ENCODE data around the gene C6orf89. TPM values are rescaled to one million over a fixed set of nuclear protein-coding genes. Genes with fewer than 3 reads are reported as not detected.

C6orf89 gene
- total and polyA plus RNA-seq, 2 of the 8 experiments (the other 6 are each of a cell fraction or from before 2014, with no cell fraction given): 4.6 to 12.3 TPM

DNA sequence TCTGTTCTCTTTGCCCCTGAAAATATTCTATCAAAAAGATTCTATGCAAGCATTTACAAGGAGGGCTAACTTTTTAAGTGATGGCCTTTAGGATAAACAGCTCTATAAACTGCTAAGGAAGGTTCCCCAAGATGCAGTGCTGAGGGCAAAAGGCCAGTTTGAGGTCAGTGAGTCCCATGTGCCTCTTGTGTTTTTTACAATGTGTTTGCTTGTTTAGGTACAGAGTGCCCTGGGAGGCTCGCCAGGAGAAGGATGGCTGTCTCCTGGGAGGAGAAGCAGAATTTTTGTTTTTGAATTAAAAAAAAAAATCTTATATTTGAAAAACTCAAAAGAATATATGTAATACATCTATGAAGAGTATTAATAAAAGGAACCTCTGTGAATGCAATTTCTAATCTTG, 87.4 kb downstream of the C6orf89 start (continued):
- no peak for TF ChIP-seq SAP30 (IDR thresholded peaks at IDR 0.05; ENCODE audit: insufficient read depth, insufficient replicate concordance, low read length)
